GM12872 (cell line): ENCODE data around the gene CNP.

ENCODE experiments used
- CTCF ChIP-seq: IDR thresholded peaks from 3 replicates; pipeline ENCODE4 v1.5.1; 2011; ENCODE audit warnings: low read depth, mild to moderate bottlenecking, low read length, moderate library complexity; ENCODE audit not compliant: insufficient read depth

The CNP gene

DNA sequence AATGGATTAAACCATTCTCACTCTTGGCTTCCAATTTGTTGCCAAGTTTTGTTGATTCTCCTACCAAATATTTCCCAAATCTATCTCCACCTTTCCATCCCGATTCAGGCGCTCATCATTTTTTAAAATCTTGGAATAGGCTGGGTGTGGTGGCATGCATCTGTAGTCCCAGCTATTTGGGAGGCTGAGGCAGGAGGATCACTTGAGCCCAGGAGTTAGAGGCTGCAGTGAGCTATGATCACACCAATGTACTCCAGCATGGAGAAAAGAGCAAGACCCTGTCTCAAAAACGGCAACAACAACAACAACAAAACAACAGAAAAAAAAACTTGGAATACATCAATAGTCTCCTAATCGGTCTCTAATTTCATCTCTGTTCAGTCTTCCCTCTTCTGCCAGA, 52.4 kb downstream of the CNP start:
- TF ChIP-seq CTCF: no peak

GRCh38 chr17:42019509-42020404, 53.2 kb downstream of the CNP start, which contains the start of gene NKIRAS2:
TSS of gene NKIRAS2 (plus strand) at chr17:42020090. CDS start at chr17:42021578, 1,488 bp downstream.
- peak; percentile 92 for TF ChIP-seq CTCF

- TF ChIP-seq CTCF: no peak
These were observed 57.1 kb downstream of the CNP start for GRCh38 chr17:42023524-42024349.

DNA sequence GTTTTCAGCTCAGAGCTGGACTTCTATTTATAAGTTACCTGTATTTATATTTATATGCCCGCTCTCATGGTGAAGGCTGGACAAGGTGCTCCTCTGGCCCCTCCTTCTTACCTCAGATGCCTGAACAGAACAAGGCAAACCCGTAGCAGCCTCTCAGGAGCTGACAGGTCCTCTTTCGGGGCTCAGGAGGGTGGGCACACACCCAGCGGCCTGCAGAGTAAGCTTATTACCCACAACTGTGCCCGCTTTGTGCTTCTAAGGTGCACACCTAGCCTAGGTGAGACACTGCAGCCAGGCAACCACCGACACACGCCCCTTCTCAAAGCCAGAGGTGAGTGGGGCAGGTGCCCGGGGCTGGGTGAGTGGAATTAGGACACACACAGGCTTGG, 58.6 kb downstream of the CNP start:
- TF ChIP-seq CTCF: no peak

- TF ChIP-seq CTCF: no peak
These were observed 59.3 kb downstream of the CNP start for GRCh38 chr17:42025936-42026335.

DNA sequence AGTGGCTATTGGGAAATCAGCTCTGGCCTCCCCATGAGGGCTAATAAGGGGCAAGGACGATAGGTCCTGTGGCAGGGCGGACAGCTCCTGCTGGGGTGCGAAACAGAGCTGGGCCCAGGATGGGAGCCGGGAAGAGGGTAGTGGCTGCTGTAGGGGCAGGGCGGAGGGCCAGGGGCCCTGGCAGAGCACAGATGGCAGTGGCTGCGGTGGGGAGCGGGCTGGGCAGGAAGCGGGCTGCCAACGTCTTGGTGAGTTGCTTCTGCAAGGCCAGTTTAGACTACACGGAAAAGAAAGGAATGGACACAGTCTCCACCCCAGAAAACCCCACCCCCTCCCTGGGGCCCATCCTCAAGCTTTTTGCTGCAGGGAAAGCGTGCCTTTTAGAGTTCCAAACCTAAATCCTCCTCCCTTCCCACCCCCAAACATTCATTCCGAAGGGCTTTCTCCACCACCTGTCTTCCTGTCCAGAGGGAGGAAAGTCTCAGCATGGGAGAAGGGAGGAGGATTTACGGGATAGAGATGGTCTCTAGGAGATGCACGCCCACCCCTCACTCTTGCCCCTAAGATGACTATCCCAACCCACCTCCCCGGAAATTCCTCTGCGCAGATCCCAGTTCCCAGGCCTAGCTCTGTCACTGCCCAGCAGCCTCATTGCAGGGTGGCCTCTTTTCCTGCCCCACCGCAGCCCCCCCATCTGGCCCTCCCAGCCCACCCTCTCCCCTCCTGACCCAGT, 60.4 kb downstream of the CNP start:
- no peak for TF ChIP-seq CTCF
